ENCODE results near the gene EHMT1.

DNA sequence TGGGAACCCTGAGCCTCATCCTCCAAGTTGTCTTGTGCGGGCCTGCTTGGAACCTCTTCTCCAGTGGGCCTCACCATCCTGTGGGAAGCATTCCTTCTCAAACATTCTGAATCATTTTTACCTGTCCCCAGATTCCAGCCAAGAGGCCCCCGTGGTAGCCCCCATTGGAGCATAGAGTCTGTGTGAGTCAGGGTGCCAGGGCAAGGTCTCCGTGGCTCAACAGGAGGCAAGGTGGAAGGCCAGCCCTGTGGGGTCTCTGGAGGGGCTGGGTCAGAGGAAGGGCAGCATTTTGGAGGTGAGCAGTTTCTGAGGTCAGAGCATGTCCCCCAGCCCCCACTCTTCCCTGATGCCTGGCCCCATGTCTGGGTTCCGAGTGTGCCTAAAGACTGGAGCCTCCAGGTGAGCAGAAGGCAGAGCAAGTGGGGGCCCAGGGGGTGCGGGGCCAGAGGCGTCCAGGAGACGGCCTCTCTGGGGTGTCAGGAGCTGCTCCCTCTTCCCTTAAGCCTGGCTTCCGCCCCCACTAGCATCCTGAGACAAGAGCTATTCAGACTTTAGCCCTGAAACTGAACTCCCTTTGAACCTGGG is 260.9 kb downstream of the EHMT1 start:
- TF ChIP-seq CBX2 (IDR thresholded peaks at IDR 0.05; ENCODE audit: borderline replicate concordance, low read depth) (no peak), POLR2AphosphoS2 (conservative IDR thresholded peaks at IDR 0.05; ENCODE audit: low read length) (no peak), CBX8 (IDR thresholded peaks at IDR 0.05) (no peak), NR3C1 (IDR thresholded peaks at IDR 0.05) (no peak), SMC3 (IDR thresholded peaks at IDR 0.05) (no peak)
- TF ChIP-seq, protein P1, sequence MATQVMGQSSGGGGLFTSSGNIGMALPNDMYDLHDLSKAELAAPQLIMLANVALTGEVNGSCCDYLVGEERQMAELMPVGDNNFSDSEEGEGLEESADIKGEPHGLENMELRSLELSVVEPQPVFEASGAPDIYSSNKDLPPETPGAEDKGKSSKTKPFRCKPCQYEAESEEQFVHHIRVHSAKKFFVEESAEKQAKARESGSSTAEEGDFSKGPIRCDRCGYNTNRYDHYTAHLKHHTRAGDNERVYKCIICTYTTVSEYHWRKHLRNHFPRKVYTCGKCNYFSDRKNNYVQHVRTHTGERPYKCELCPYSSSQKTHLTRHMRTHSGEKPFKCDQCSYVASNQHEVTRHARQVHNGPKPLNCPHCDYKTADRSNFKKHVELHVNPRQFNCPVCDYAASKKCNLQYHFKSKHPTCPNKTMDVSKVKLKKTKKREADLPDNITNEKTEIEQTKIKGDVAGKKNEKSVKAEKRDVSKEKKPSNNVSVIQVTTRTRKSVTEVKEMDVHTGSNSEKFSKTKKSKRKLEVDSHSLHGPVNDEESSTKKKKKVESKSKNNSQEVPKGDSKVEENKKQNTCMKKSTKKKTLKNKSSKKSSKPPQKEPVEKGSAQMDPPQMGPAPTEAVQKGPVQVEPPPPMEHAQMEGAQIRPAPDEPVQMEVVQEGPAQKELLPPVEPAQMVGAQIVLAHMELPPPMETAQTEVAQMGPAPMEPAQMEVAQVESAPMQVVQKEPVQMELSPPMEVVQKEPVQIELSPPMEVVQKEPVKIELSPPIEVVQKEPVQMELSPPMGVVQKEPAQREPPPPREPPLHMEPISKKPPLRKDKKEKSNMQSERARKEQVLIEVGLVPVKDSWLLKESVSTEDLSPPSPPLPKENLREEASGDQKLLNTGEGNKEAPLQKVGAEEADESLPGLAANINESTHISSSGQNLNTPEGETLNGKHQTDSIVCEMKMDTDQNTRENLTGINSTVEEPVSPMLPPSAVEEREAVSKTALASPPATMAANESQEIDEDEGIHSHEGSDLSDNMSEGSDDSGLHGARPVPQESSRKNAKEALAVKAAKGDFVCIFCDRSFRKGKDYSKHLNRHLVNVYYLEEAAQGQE (IDR thresholded peaks at IDR 0.05) = no peak
- TF ChIP-seq, protein P2, sequence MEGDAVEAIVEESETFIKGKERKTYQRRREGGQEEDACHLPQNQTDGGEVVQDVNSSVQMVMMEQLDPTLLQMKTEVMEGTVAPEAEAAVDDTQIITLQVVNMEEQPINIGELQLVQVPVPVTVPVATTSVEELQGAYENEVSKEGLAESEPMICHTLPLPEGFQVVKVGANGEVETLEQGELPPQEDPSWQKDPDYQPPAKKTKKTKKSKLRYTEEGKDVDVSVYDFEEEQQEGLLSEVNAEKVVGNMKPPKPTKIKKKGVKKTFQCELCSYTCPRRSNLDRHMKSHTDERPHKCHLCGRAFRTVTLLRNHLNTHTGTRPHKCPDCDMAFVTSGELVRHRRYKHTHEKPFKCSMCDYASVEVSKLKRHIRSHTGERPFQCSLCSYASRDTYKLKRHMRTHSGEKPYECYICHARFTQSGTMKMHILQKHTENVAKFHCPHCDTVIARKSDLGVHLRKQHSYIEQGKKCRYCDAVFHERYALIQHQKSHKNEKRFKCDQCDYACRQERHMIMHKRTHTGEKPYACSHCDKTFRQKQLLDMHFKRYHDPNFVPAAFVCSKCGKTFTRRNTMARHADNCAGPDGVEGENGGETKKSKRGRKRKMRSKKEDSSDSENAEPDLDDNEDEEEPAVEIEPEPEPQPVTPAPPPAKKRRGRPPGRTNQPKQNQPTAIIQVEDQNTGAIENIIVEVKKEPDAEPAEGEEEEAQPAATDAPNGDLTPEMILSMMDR (IDR thresholded peaks at IDR 0.05) = no peak

Measured in A549 (cell line).